Hematopoietic multipotent progenitor cell treated with erythropoietin and hydrocortisone succinate and interleukin-3 and kit ligand, for 8 days (in vitro differentiated cells): ENCODE data around the gene DOK7.
"Not testable (repeated sequence)": the region's sequence is repeated elsewhere in the genome, so short reads cannot be mapped to it uniquely, and the experiment has no call there.

Experiments used
- DNase-seq: peaks from one replicate; pipeline ENCODE4 v3.0.0-alpha.2; 2015

The DOK7 gene

GRCh38 chr4:3524349-3524748, 61.2 kb downstream of the DOK7 start:
- no peak for DNase-seq

- no peak for DNase-seq
These were observed 61.8 kb downstream of the DOK7 start for GRCh38 chr4:3524920-3525319.

DNA sequence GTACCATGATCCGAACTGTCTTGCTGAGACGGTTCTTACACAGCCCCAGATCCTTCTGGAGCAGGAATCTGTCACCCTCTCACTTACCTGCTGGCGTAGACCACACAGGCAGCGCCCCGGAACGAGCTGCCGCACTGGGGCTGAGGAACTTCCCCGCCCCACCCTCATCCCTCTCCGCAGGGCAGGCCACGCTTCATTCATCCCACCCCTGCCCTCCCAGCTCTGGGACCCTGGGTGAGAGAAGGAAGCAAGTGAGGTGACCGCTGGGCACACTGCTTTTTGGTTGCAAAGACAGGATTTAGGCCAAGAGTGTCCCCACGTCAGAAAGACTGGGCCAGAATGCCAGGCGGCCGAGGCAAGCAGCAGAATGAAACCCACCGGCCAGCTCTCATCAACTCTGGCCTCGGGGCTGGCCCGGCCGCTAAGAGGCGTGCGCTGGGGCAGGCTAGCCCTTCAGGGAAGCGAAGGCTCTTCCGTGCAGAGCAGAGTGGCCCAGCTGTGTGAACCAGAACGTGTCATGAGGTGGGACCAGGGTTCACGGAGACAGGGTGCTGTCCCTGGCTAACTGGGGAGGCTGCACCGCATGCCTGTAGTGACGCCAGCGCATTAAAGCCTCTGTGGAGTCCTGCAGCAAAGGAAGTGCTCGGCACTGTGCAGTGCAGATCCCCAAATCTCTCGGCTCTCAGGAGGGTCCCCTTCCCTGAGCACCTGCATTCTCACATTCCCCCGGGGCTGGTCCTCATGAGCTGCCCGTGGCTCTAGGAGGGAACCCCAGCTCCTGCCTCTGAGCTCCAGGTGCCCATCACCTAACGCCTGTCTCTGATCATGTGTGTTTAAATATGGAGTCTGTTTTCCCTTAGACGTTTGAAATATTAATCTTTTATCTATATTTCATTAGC, 62.7 kb downstream of the DOK7 start:
- DNase-seq = no peak

GRCh38 chr4:3526456-3526855, 63.4 kb downstream of the DOK7 start:
- DNase-seq = no peak

DNA sequence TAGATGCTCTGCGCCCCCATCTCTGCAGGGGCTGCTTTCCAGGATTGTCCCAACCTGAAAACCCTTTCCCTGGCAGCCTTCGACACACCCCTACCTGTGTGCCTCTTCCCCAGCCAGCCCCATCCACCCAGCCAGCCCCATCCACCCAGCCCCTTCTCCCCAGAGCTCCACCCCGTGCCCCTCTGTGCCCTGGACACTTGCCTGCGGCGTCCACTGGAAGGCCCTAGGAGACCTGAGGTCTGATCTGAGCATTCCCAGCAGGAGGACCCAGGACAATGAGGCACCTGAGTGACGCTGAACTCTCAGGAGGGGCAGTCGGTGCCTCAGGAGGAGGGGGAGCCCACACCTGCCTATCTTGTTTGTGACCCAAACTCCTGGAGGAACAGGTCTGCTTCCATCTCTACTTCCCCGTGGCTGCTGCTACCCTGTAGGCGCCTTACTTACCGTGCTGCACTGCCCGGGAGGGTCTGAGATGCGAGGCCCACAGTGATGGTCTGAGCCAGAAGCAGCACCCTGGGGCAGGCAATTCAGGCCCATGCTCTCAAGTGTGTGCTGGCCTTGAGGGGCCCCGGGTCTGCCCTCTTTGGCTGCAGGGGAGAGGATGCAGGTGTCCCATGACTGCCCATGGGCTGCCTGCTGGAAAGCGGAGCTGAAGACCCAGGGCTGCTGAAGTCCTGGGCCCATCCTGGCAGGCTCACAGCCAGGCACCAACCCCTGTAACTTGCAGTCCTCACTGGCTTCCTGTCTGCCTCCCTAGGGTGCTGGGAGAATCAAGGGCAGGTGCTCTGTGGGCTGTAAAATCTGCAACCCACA, 64.2 kb downstream of the DOK7 start:
- DNase-seq = no peak

GRCh38 chr4:3527914-3528876, 65.1 kb downstream of the DOK7 start:
- no peak for DNase-seq

- peak; percentile 13 for DNase-seq
These were observed 66.3 kb downstream of the DOK7 start for GRCh38 chr4:3529363-3529762.

GRCh38 chr4:3530051-3530450, 66.9 kb downstream of the DOK7 start:
- no peak for DNase-seq

DNA sequence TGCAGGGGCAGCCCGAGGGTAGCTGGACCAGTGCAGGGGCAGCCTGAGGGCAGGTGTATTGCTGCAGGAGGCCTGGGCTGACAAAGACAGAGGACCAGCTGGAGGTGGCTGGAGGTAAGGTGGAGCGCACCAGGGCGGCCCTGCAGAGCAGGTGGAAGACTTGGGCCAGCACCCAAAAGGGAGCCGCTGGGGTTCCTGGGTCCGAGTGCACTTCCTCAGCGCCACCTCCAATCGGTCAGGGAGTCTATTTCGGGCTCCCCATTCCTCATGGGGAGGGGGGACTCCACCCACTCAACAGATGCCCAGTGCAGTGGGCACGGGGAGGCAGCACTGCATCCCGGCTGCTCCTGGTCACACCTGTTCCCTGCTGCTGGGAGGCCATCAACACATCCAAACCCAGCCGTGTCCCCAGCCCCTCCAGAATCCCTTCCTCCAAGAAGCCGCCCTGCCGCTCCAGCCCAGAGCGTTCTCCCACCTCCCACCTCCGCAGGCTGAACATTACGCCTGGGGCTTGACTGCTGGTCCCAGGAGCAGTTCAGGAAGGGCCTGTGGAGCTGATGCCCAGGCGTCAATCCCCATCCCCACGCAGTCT, 67.7 kb downstream of the DOK7 start:
- DNase-seq = no peak

GRCh38 chr4:3531318-3531878, 68.3 kb downstream of the DOK7 start:
- DNase-seq = peak; percentile 25

DNA sequence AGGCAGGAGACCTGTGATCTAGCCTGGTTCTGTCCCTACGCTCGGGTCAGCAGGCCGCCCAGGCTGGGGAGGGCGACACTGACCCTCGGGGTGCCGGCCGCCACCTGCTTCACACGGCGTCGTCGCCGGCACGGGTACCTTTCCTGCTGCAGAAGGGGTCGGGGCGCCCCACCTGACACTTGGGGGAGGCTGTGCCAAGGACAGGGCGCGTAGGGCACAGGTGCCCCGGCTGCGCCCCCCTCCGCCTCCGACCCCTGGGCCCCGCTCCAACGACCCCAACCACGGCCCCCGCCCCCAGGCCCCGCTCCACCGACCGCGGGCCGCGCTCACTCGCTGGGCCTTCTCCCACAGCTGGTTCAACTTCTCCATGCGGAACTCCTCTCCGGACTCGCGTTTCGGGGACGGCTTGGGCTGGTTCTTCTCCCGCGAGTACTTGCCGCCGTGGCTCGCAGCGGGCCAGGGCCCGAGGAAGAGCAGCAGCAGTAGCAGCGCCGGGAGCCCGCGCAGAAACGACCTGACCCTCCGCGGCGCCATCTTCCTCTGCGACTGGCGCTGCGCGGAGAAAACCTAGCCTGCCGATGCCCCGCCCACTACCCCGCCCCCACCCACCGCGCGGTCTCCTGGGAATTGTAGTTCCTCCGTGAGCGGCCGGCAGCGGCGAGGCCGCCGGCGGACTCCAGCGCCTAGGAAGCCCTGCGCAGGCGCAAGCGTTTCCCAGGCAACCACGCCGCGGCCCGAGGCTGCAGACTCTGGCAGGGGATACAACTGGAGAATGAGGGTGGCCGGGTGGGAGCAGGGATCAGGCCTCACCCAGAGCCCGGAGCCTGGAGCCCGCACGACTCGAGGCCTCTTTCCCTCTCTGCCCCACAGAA, 69.0 kb downstream of the DOK7 start, which contains the start of gene LRPAP1:
LRPAP1 (minus strand) TSS at position 544 of the 872 bp plus-strand sequence; CDS start at position 534, 10 bp downstream.
- peak; percentile 84 for DNase-seq

DNA sequence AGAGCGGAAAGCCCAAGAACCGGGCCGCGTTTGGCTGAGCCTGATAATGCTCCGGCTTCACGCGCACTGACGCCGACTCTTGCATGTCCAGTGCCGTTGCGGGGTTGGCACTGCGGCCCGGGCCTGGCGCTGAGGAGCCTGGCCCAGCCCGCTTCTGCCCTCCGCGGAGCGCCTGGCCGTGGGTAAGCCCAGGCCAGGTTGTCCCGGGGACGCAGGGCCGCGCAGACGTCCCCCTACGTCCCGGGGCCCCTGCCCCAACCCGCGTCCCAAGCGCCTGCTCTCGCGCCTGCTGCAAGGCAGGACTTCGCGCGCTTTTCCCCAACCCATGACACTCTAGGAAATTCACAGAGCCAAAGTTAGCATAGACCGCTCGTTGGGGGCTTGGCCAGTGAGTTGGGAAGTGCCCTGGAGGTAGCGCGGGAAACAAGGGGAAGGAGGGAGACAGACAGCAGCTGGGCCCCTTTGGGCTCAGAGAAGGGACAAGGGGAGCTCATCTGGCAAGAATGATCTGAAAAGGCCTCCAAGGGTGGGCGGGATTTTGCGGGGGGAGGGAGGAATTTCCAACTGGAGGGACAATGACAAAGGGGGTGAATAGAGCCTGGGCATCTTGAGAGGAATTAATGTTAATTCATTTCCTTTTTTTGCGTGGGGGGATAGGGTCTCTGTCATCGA, 69.8 kb downstream of the DOK7 start:
- no peak for DNase-seq

DNA sequence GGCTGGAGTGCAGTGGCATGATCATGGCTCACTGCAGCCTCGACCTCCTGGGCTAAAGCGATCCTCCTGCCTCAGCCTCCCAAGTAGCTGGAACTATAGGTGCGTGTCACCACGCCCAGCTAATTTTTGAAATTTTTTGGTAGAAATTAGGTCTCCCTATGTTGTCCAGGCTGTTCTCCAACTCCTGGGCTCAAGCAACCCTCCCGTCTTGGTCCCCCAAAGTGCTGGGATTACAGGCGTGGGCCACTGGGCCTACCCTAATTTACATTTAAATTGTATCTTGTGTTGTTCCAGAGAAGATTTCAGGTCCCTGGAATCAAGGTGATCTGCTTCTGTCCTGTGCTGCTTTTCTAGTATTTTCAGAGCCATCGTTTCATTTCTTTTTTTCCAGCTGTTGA, 70.3 kb downstream of the DOK7 start:
- DNase-seq = no peak

DNA sequence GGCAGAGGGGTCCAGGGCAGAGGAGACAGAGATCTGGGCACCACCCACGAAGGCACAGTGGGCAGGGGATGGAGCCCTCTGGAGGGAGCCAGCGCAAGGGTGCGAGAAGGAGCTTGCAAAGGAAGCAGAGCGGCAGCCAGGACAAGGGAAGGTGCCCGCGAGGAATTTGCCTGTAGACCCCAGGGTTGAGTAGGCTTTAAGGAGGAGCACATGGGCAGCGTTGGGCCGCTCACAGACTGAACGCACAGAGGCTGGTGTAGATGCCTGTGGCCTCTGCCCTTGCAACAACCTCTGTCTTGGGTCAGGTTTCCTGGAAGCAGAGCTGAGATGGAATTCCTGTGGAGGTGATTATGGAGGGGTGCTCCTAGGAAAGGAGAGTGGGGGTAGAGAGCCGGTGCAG, 72.7 kb downstream of the DOK7 start:
- not testable (repeated sequence) for DNase-seq

GRCh38 chr4:3538906-3539305, 75.8 kb downstream of the DOK7 start:
- DNase-seq = not testable (repeated sequence)

DNA sequence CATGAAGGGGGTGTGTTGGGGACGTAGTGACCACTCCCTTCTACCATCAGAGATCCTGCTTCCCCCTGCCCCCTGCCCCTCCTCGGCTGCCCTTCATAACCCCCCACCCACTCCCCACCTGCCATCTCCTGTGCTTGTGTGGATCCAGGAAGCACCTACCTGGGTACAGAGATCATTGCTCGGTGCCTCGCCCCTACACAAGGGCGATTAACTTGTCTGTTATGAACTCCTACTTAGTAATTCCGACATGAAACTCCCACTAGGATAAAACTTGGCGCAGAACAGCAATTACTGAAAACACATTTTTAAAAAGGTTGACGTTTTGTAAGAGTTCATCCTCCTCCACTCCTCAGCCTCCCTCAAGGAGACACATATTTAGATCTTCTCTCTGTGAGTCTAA, 80.3 kb downstream of the DOK7 start:
- not testable (repeated sequence) for DNase-seq
